GM23248 (cell line): ENCODE results near the gene DLX3. TPM values are rescaled to one million over a fixed set of nuclear protein-coding genes. Genes with fewer than 3 reads are reported as not detected.

Source experiments
- DNase-seq: peaks from one replicate; pipeline ENCODE4 v3.0.0-alpha.2; 2015
- H2AFZ ChIP-seq: fragments of 200-600 bp; sonication (generic); 2 replicates; pipeline ENCODE4 v1.6.1; 2016; ENCODE audit warnings: antibody characterized with exemption
- H3F3A ChIP-seq: fragments of 200-600 bp; sonication (generic); 2 replicates; pipeline ENCODE4 v1.6.1; 2016; ENCODE audit warnings: mild to moderate bottlenecking, antibody characterized with exemption, mixed run types; ENCODE audit not compliant: insufficient read depth
- H3K27ac ChIP-seq: fragments of 200-600 bp; sonication (generic); 2 replicates; pipeline ENCODE4 v1.5.1; 2016; ENCODE audit warnings: mild to moderate bottlenecking
- H3K27me3 ChIP-seq: fragments of 200-600 bp; sonication (generic); replicated peaks from 2 replicates; pipeline ENCODE4 v1.6.1; 2016; ENCODE audit warnings: mild to moderate bottlenecking; ENCODE audit not compliant: insufficient read depth
- H3K36me3 ChIP-seq: fragments of 200-600 bp; sonication (generic); 2 replicates; pipeline ENCODE4 v1.6.1; 2016; ENCODE audit warnings: low read depth, mild to moderate bottlenecking
- H3K4me1 ChIP-seq: fragments of 200-600 bp; sonication (generic); 2 replicates; pipeline ENCODE4 v1.6.1; 2016; ENCODE audit warnings: mild to moderate bottlenecking; ENCODE audit not compliant: insufficient read depth
- H3K4me2 ChIP-seq: fragments of 200-600 bp; sonication (generic); one replicate; pipeline ENCODE4 v1.6.1; 2016; ENCODE audit warnings: mild to moderate bottlenecking; ENCODE audit not compliant: unreplicated experiment
- H3K4me3 ChIP-seq: fragments of 200-600 bp; sonication (generic); 2 replicates; pipeline ENCODE4 v1.5.1; 2016; ENCODE audit warnings: mild to moderate bottlenecking
- H3K79me2 ChIP-seq: fragments of 200-600 bp; sonication (generic); 2 replicates; pipeline ENCODE4 v1.6.1; 2016; ENCODE audit warnings: mild to moderate bottlenecking; ENCODE audit not compliant: insufficient read depth
- H3K9ac ChIP-seq: fragments of 200-600 bp; sonication (generic); 2 replicates; pipeline ENCODE4 v1.6.1; 2016; ENCODE audit warnings: mild to moderate bottlenecking
- H3K9me2 ChIP-seq: fragments of 200-600 bp; sonication (generic); 2 replicates; pipeline ENCODE4 v1.6.1; 2016; ENCODE audit warnings: mixed run types, mild to moderate bottlenecking, moderate library complexity; ENCODE audit not compliant: insufficient read depth
- H3K9me3 ChIP-seq: fragments of 200-600 bp; sonication (generic); one replicate; pipeline ENCODE4 v1.6.1; 2017; ENCODE audit warnings: low read depth
- H4K20me1 ChIP-seq: fragments of 200-600 bp; sonication (generic); 2 replicates; pipeline ENCODE4 v1.6.0; 2016; ENCODE audit not compliant: insufficient read depth
- EZH2 ChIP-seq: fragments of 200-600 bp; sonication (generic); IDR thresholded peaks from 2 replicates; pipeline ENCODE4 v1.6.1; 2018; ENCODE audit warnings: antibody characterized with exemption, mild to moderate bottlenecking; ENCODE audit not compliant: insufficient read depth, poor library complexity, severe bottlenecking
- EZH2phosphoT487 ChIP-seq: fragments of 200-600 bp; sonication (generic); IDR thresholded peaks from 2 replicates; pipeline ENCODE4 v1.6.1; 2018; ENCODE audit warnings: antibody characterized with exemption, moderate library complexity, mild to moderate bottlenecking, low read depth; ENCODE audit not compliant: insufficient read depth
- WGBS, 2 experiments: methylation state at CpG; one replicate each; pipeline ENCODE4 v1.1.6; 2015 to 2017; ENCODE audit warnings: low lambda C conversion rate in 2 of 2, low coverage in 1 of 2; ENCODE audit errors: missing lambda C conversion rate in 2 of 2; 5-methylcytosine and 5-hydroxymethylcytosine counted together
- in situ Hi-C: fragments of 300-500 bp; cut with MboI; formaldehyde crosslinking; loops from 2 replicates; pipeline ENCODE4 v1.15.0; 2020
- polyA plus RNA-seq: library from polyadenylated mRNA; unstranded; fragments of >200 nt; fragmentation: Nextera tagmentation; extraction: Ambion mirVana; gene quantifications from 2 replicates; pipeline ENCODE4 v1.2.1, GENCODE V29; 2016
- total RNA-seq: library from RNA; depleted of rRNA; stranded (reverse); fragments of >200 nt; shearing (Covaris generic); gene quantifications from 2 replicates; pipeline ENCODE4 v1.2.3, GENCODE V29; 2014

The DLX3 gene
- total and polyA plus RNA-seq, 2 experiments from 2014 or later: 0.43 to 1.0 TPM

DNA sequence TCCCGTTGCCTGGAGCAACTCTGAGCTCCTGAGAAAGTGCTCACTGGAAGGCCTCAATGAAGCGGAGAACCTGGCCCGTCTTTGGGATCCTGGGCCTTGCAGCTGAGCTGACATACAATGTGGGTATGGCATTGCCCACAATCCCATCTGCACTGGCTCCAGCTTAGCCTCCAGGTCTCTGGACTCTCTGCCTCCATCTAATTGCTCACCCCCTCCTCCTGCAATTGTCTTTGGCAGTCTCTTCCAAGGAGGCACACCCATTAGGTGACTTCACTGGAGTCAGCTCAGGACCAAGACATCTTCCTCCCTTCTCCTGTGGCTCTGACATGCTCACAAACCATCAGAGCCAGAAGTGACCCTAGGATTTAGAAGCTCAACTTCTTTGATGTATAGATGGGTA lies 24.5 kb downstream of the DLX3 start:
- H3K27me3 ChIP-seq: peaks cover 88% of the 10 kb centered on the region
- no peak overlapping the region for H3K4me2 ChIP-seq
- in situ Hi-C loops: no loop called here
- TF ChIP-seq EZH2 (no peak), EZH2phosphoT487 (no peak)
- H2AFZ ChIP-seq: no peak overlapping the region
- no peaks in the 10 kb centered on the region for H3K79me2 ChIP-seq
- no peaks in the 10 kb centered on the region for H4K20me1 ChIP-seq
- 94 to 97% methylated on average over 3 of the region's 3 CpGs for WGBS, 2 experiments
- H3K36me3 ChIP-seq: no peaks in the 10 kb centered on the region
- H3F3A ChIP-seq: peaks cover 19% of the 10 kb centered on the region
- H3K27ac ChIP-seq: no peak overlapping the region
- H3K9me2 ChIP-seq: no peaks in the 10 kb centered on the region
- H3K9me3 ChIP-seq: no peaks in the 10 kb centered on the region
- no peak overlapping the region for H3K4me3 ChIP-seq
- DNase-seq: no peak
- H3K9ac ChIP-seq: no peak overlapping the region
- H3K4me1 ChIP-seq: no peaks in the 10 kb centered on the region

DNA sequence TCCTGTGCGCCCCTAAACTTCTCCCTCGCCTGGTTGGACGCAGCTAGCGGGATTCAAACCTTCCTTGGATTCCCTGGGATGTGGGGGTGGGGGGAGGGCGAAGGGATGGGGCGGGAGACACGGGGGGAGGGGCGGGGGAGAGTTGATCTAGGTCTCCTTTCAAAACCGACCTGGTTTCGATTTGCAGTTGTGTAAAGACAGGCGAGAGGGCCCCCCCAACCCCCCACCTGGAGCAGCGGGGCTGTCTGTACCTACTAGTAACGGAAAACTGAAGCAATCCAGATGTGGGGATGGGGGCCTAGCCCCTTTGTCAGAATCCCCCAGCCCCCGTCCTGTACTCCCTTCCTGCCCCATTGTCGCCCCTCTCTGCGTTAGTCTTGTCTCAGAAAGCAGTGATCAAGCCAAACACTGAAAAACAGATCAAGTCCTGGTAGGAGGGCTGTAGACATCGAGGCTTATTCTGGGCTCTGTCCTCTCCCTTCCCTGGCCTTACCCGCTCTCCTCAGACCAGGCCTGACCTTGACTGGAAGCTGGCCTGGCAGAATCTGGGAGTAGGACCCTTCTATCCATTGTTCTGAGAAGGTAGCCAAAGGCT lies 25.1 kb downstream of the DLX3 start:
- Histone ChIP-seq H3K4me3 (no peak overlapping the region), H3F3A (peaks cover 19% of the 10 kb centered on the region), H3K9ac (no peak overlapping the region), H3K79me2 (no peaks in the 10 kb centered on the region), H3K27ac (no peak overlapping the region), H3K4me1 (no peaks in the 10 kb centered on the region), H3K9me3 (no peaks in the 10 kb centered on the region), H2AFZ (no peak overlapping the region), H3K9me2 (no peaks in the 10 kb centered on the region), H3K27me3 (peaks cover 93% of the 10 kb centered on the region), H4K20me1 (no peaks in the 10 kb centered on the region), H3K4me2 (no peak overlapping the region), H3K36me3 (no peaks in the 10 kb centered on the region)
- TF ChIP-seq EZH2: no peak
- TF ChIP-seq EZH2phosphoT487: no peak
- no peak for DNase-seq
- in situ Hi-C loops: no loop called here
- 64 to 69% methylated on average over 14 to 18 of the region's 18 CpGs for WGBS, 2 experiments

DNA sequence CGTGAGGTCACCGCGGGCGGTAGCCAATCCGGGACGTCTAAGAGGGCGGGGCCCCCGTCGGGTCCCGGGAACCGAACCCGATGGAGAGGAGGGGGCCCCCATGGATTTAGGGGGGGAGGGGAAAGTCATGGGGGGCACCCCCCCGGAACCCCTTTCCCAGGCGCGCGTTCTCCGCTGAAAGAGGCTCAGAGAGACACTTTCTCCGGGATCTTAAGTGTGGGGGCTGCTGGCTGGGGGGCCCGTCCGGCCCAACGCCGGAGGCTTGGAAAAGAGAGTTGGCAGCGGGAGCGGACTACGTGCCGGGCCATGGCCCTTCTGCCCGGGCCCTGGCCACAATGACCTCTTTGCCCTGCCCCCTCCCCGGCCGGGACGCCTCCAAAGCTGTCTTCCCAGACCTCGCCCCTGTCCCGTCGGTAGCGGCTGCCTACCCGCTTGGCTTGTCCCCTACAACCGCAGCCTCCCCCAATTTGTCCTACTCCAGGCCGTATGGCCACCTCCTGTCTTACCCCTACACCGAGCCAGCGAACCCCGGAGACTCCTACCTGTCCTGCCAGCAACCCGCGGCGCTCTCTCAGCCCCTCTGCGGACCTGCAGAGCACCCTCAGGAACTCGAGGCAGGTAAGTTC lies 25.8 kb downstream of the DLX3 start, which contains the start of gene DLX4:
DLX4 (plus strand) TSS at position 57 of the 626 bp plus-strand sequence; CDS start at position 336, 279 bp downstream.
- DNase-seq: peak; percentile 69
- 12% methylated on average over 35 to 37 of the region's 45 CpGs for WGBS, 2 experiments
- peak within 1 kb of the TSS; percentile 74 for H3K9ac ChIP-seq
- in situ Hi-C loops: no loop called here
- H3K4me3 ChIP-seq: peak within 1 kb of the TSS; percentile 70
- no peaks in the 10 kb centered on the region for H3K79me2 ChIP-seq
- peak within 1 kb of the TSS; percentile 77 for H3K4me2 ChIP-seq
- peaks cover 19% of the 10 kb centered on the region for H3F3A ChIP-seq
- no peaks in the 10 kb centered on the region for H3K4me1 ChIP-seq
- no peaks in the 10 kb centered on the region for H3K9me2 ChIP-seq
- no peaks in the 10 kb centered on the region for H3K36me3 ChIP-seq
- peak within 1 kb of the TSS; percentile 58 for H2AFZ ChIP-seq
- H4K20me1 ChIP-seq: no peaks in the 10 kb centered on the region
- H3K9me3 ChIP-seq: no peaks in the 10 kb centered on the region
- TF ChIP-seq EZH2phosphoT487 (no peak), EZH2 (peak; percentile 61)
- peaks cover 93% of the 10 kb centered on the region for H3K27me3 ChIP-seq
- no peak within 1 kb of the TSS for H3K27ac ChIP-seq

DNA sequence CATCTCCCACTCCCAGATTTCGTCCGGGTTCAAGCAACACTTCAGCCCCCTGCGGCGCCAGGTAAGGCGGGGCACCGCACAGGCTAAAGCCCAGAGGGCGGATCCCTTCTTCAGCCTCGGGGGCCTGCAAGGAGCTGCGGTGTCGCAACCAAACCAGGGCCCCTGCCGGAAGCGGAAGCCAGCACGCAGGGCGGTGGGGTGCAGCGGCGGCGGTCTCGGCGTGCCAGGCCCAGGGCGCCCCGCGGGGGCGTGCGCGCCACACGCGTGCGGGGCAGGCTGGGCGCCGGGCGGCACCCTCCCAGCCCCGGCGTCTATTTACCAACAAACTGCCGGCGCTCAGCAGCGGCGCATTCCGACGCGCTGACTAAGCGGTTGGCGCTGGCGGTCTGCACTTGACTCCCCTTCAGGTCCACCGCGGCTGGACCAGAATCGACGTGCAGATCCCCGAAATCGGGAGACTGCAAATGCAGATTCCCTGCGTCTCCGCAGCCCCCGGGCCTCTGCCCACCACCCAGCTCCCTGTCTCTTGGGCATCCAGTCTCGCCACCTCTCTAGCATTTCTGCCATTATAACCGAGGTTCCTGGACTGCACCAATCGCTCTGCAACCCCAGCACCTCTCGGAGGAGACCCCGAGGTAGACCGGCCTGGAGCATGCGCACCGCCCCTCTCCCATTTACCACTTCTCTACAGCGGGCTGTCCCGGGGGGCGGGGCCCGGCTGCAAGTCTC lies 26.5 kb downstream of the DLX3 start:
- Histone ChIP-seq H3K27ac (no peak overlapping the region), H3K9me2 (no peaks in the 10 kb centered on the region), H3K4me2 (peak overlapping the region; percentile 77), H3K27me3 (peaks cover 94% of the 10 kb centered on the region), H2AFZ (peak overlapping the region; percentile 58), H3K9ac (peak overlapping the region; percentile 74), H3F3A (peaks cover 19% of the 10 kb centered on the region), H4K20me1 (no peaks in the 10 kb centered on the region), H3K4me3 (peak overlapping the region; percentile 70), H3K79me2 (no peaks in the 10 kb centered on the region), H3K36me3 (no peaks in the 10 kb centered on the region), H3K4me1 (no peaks in the 10 kb centered on the region), H3K9me3 (no peaks in the 10 kb centered on the region)
- no peak for TF ChIP-seq EZH2phosphoT487
- in situ Hi-C loops: no loop called here
- 2 to 3% methylated on average over 50 to 61 of the region's 64 CpGs for WGBS, 2 experiments
- peak; percentile 92 for DNase-seq
